ENCODE data around the gene EFNB3. TPM values are rescaled to one million over a fixed set of nuclear protein-coding genes. Genes with fewer than 3 reads are reported as not detected.

EFNB3 gene
- total RNA-seq, 1 experiment from 2014 or later = 0.07 TPM

DNA sequence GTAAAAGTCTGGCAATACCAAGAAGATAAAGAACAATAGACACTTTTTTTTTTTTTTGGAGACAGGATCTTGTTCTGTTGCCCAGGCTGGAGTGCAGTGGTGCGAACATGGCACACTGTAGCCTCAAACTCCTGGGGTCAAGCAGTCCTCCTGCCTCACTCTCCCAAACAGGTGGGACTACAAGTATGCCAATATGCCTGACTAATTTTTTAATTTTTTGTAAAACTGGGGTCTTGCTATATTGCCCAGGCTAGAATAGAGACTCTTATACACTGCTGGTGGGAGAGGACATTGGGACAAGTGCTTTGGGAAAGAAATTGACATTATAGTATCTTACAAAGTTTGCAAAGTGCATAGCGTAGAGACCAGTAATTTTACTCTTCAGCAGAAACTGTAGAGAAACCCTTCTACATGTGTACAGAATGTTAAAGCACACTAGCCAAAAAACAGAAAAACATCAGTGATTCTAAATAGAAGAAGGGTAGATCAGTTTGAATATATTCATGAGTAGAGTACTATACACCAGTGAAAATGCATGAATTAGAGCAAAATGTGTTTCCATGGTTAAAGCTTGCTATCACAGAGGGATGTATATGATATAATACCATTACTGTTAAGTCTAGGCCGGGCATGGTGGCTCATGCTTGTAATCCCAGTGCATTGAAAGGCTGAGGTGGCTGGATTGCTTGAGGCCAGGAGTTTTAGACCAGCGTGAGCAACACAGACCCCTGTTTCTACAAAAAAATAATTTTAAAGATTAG lies 7.0 kb upstream of the EFNB3 start:
- ATAC-seq (no peak), DNase-seq (ENCODE audit: low read depth, low spot score) (no peak)
- H3K27ac ChIP-seq (ENCODE audit: low read depth, low read length) = no peak overlapping the region
- H2AFZ ChIP-seq (ENCODE audit: low read depth, low read length, poor library complexity, severe bottlenecking) = no peak overlapping the region
- no peaks in the 10 kb centered on the region for H3K79me2 ChIP-seq (ENCODE audit: insufficient read depth, low read length)
- no peak overlapping the region for H3K4me3 ChIP-seq (replicated peaks in 1 of 2; ENCODE audit: low read depth in 1 of 2, low read length in 2 of 2)
- no peaks in the 10 kb centered on the region for H3K27me3 ChIP-seq (ENCODE audit: insufficient read depth, low read length)
- no peak overlapping the region for H3K9ac ChIP-seq (ENCODE audit: low read length)
- POLR2A ChIA-PET = no interaction called here
- no peaks in the 10 kb centered on the region for H3K9me3 ChIP-seq (ENCODE audit: control insufficient read depth in 1 of 2, insufficient read depth in 1 of 2, low read depth in 1 of 2, low read length in 2 of 2)
- H3K4me2 ChIP-seq (ENCODE audit: low read length) = no peak overlapping the region
- intact Hi-C loops (cut with micrococcal nuclease) = no loop called here
- peaks cover 11 to 13% of the 10 kb centered on the region in 2 experiments for H3K36me3 ChIP-seq (ENCODE audit: control insufficient read depth in 1 of 2, insufficient read depth in 2 of 2, low read length in 2 of 2)
- RAD21 ChIA-PET (ENCODE audit: low non-redundant PET in 1 of 2, low total read pairs in 2 of 2, uncharacterized antibody in 2 of 2, unreplicated experiment in 2 of 2) = no interaction called here
- no peaks in the 10 kb centered on the region for H4K20me1 ChIP-seq (ENCODE audit: insufficient read depth)
- no peaks in the 10 kb centered on the region for H3K9me2 ChIP-seq (ENCODE audit: insufficient read depth)
- CTCF ChIA-PET = no interaction called here
- no TSS peak for BruUV-seq (replicated peaks)
- TF ChIP-seq POLR2A (IDR thresholded peaks at IDR 0.05; ENCODE audit: borderline replicate concordance, extremely low read depth, insufficient read depth, insufficient read length) = no peak
- no peak for TF ChIP-seq JUND (IDR thresholded peaks at IDR 0.05)
- no peak for TF ChIP-seq CBX3 (IDR thresholded peaks at IDR 0.05; ENCODE audit: low read depth)
- no peak for TF ChIP-seq RAD21 (IDR thresholded peaks at IDR 0.05; ENCODE audit: low read depth)
- no peak for TF ChIP-seq YY1 (IDR thresholded peaks at IDR 0.05; ENCODE audit: extremely low read depth, insufficient replicate concordance, low read depth, low read length)
- no peak for TF ChIP-seq CEBPB (IDR thresholded peaks at IDR 0.05; ENCODE audit: low read depth)
- TF ChIP-seq POLR2AphosphoS5 (IDR thresholded peaks at IDR 0.05; ENCODE audit: low read depth, low read length) = no peak
- TF ChIP-seq, protein P1, sequence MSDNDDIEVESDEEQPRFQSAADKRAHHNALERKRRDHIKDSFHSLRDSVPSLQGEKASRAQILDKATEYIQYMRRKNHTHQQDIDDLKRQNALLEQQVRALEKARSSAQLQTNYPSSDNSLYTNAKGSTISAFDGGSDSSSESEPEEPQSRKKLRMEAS (IDR thresholded peaks at IDR 0.05) = no peak
- TF ChIP-seq, protein P2, sequence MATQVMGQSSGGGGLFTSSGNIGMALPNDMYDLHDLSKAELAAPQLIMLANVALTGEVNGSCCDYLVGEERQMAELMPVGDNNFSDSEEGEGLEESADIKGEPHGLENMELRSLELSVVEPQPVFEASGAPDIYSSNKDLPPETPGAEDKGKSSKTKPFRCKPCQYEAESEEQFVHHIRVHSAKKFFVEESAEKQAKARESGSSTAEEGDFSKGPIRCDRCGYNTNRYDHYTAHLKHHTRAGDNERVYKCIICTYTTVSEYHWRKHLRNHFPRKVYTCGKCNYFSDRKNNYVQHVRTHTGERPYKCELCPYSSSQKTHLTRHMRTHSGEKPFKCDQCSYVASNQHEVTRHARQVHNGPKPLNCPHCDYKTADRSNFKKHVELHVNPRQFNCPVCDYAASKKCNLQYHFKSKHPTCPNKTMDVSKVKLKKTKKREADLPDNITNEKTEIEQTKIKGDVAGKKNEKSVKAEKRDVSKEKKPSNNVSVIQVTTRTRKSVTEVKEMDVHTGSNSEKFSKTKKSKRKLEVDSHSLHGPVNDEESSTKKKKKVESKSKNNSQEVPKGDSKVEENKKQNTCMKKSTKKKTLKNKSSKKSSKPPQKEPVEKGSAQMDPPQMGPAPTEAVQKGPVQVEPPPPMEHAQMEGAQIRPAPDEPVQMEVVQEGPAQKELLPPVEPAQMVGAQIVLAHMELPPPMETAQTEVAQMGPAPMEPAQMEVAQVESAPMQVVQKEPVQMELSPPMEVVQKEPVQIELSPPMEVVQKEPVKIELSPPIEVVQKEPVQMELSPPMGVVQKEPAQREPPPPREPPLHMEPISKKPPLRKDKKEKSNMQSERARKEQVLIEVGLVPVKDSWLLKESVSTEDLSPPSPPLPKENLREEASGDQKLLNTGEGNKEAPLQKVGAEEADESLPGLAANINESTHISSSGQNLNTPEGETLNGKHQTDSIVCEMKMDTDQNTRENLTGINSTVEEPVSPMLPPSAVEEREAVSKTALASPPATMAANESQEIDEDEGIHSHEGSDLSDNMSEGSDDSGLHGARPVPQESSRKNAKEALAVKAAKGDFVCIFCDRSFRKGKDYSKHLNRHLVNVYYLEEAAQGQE (IDR thresholded peaks at IDR 0.05; ENCODE audit: low read depth) = no peak
- H3K4me1 ChIP-seq (ENCODE audit: control insufficient read depth in 1 of 2, insufficient read depth in 2 of 2, low read length in 2 of 2) = peaks cover 0 to under 1% of the 10 kb centered on the region in 2 experiments; a peak in 1 of 4 replicates

Measured in HCT116 (cell line).